Activated gamma-delta T cell (primary cell): Measurements from ENCODE around the gene CACHD1.
"Not testable (repeated sequence)": the region's sequence is repeated elsewhere in the genome, so short reads cannot be mapped to it uniquely, and the experiment has no call there.

Experiments used
- DNase-seq: peaks from one replicate; lab custom pipeline; 2025; lab: John Stamatoyannopoulos, UW

Gene CACHD1

GRCh38 chr1:64696879-64697278, 226.9 kb downstream of the CACHD1 start:
- no peak for DNase-seq

DNA sequence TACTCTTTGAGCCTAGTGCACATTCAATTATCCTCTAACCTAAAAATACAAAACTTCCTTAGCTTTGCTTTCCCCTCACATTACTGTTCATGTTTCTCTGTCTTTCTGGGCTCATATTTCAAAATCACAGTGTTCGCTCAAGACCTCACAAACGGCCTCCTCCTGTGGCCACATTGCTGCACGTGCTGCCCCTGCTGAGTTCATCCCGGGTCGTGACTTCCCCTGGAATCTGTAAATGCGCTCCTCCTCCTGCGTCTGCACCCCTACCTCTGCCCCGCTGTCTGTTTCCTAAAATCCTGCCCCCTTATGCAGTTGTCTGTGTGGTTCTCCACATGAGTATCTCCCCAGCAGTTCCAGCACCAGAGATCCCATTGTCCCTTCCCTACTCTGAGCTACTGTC, 229.4 kb downstream of the CACHD1 start:
- DNase-seq: no peak

- no peak for DNase-seq
Observed at GRCh38 chr1:64701071-64701470, 231.1 kb downstream of the CACHD1 start.

DNA sequence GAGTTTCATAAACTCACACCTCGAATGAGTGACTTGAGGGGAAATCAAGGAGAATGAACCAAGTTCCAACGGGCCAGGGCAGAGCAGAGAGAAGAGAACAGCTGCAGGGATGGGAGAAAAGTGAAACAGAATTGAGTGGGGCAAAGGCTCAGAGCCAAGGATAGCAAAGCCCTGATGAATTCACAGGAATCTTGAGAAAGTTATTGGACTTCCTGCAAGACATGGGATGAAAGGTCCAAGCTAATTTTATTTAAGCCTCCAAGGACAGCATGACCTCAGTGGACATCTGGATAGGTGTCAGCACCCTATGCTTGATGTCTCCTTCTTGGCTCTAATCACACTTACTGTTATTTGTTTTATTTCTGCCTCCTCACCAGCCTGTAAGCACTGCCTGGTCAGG, 232.0 kb downstream of the CACHD1 start:
- DNase-seq: no peak

DNA sequence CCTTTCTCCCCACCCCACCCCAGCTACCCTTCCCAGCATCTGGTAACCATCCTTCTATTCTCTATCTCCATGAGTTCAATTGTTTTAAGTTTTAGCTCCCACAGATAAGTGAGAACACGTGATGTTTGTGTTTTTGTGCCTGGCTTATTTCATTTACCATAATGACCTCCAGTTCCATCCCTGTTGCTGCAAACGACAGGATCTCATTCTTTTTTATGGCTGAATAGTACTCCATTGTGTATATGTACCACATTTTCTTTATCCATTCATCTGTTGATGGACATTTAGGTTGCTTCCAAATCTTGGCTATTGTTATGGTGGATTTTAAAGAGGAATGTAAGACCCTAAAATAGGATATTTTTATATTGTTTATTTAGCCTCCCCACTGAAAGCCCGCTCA, 232.7 kb downstream of the CACHD1 start:
- DNase-seq: not testable (repeated sequence)

DNA sequence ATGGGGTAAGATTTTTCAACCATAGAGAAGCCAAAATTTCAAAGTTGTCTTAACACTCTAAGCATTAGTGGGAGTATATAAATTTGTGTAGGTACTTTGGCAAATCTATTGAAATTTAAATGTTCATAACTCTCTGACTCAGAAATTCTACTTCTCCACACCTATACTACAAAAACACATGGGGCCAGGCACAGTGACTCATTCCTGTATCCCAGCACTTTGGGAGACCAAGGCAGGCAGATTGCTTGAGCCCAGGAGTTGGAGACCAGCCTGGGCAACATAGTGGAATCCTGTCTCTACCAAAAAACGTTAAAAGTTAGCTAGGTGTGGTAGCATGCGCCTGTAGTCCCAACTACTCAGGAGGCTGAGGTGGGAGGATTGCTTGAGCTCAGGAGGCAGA, 233.7 kb downstream of the CACHD1 start:
- no peak for DNase-seq

DNA sequence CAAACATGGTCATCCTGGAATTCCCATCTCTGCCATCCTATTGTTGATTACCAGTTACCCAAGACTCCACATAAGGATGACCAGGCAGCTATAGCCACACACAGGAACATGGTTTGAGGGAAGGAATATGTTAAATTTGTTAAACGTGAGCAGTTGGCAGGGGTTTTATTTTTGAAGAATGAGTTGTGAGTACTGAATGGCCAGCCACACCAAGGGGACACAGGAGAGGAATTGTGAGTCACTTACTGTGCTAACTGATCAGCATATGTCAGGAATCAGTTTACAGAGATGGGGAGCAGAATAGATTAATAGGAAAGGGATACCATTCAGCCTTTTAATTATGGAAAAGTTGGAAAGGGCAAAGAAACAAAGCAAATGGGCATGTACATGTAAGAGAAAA, 235.7 kb downstream of the CACHD1 start:
- DNase-seq: no peak

- DNase-seq: no peak
Observed at GRCh38 chr1:64711266-64711665, 241.3 kb downstream of the CACHD1 start.

GRCh38 chr1:64712049-64712448, 242.1 kb downstream of the CACHD1 start:
- DNase-seq: no peak

- DNase-seq: no peak
Observed at GRCh38 chr1:64715186-64715585, 245.3 kb downstream of the CACHD1 start.

DNA sequence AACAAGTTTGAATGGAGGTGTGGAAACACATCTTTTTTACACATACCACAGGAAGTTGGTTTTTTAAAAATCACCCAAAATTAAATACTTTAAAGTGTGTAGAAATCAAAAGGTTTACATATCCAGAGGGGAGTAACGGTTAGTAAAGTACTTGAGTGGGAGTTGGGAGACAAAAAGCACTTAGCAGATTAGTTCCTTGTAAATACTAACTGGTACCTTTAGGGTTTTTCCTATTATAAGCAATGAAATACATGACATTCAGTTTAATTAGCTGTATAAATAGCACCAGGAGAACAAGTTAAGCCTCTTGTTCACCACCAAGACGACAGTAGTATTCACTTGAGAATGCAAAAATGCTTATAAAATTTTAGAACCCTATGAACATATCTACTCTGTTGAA, 251.2 kb downstream of the CACHD1 start:
- DNase-seq: no peak

GRCh38 chr1:64721576-64722145, 251.7 kb downstream of the CACHD1 start:
- DNase-seq: no peak

DNA sequence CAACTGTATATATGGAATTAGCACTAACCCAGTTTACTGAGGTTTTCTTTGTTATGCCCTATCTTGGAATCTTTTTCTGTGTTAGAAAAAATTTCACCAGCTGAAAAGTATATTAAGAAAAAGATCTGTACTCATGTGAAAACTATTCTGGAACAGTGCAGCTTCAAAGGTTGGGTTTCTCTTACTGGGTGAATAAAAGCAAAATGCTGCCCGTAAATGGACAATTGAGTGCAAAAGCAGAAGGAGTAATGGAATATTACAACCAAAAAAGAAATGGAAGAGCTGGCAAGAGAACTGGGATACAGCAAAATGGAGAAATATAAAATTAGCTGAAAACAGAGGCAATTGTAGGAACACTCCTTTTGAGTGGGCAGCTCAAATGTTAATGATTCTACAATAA, 257.9 kb downstream of the CACHD1 start:
- DNase-seq: no peak

- DNase-seq: no peak
Observed at GRCh38 chr1:64733581-64734286, 263.8 kb downstream of the CACHD1 start.

DNA sequence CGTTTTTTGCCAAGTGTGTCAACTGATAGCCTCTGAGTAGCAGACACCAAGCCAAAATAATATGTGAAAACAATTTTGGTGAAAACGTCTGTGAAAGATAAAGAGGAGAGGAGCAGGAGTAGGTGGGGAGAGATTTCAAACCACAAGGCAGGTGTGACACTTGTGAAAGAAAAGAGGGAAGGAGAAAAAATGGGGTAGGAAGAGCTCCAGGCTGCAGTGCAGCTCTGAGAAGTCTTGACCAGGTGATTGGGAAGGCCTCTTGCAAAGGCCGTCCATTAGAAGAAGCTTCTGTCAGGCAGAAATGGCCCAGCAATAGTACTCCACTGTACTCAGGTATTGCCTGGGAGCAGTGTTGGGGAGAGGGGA, 264.3 kb downstream of the CACHD1 start:
- no peak for DNase-seq

- DNase-seq: not testable (repeated sequence)
Observed at GRCh38 chr1:64740687-64741086, 270.8 kb downstream of the CACHD1 start.
